NT2/D1 (cell line): ENCODE measurements around the gene ACBD3.
"Not testable (repeated sequence)": the region's sequence is repeated elsewhere in the genome, so short reads cannot be mapped to it uniquely, and the experiment has no call there.

Experiments used
- DNase-seq: peaks from one replicate; pipeline ENCODE4 v3.0.0-alpha.2; 2011; ENCODE audit warnings: low read depth, low spot score
- H3K27me3 ChIP-seq: 2 replicates; pipeline ENCODE4 v1.6.0; 2011; ENCODE audit warnings: mild to moderate bottlenecking; ENCODE audit not compliant: insufficient read length, insufficient read depth
- H3K36me3 ChIP-seq: 2 replicates; pipeline ENCODE4 v1.6.1; 2011; ENCODE audit warnings: mild to moderate bottlenecking, low read length, mixed read lengths; ENCODE audit not compliant: insufficient read depth, insufficient read length
- H3K4me1 ChIP-seq: 2 replicates; pipeline ENCODE4 v1.5.1; 2011; ENCODE audit not compliant: insufficient read depth, insufficient read length
- H3K4me3 ChIP-seq: 2 replicates; pipeline ENCODE4 v1.5.1; 2011; ENCODE audit warnings: low read depth; ENCODE audit not compliant: insufficient read length
- H3K9ac ChIP-seq: 2 replicates; pipeline ENCODE4 v1.6.0; 2011; ENCODE audit warnings: low read depth; ENCODE audit not compliant: insufficient read length
- H3K9me3 ChIP-seq: 2 replicates; pipeline ENCODE4 v1.5.1; 2011; ENCODE audit warnings: mild to moderate bottlenecking, low read length; ENCODE audit not compliant: insufficient read depth
- SUZ12 ChIP-seq: IDR thresholded peaks from 2 replicates; pipeline ENCODE4 v1.6.1; 2011; ENCODE audit not compliant: insufficient read length, insufficient read depth; ENCODE audit errors: extremely low read depth
- YY1 ChIP-seq: IDR thresholded peaks from 2 replicates; pipeline ENCODE4 v1.6.1; 2011; ENCODE audit not compliant: insufficient read length, insufficient read depth
- ZNF274 ChIP-seq: IDR thresholded peaks from 2 replicates; pipeline ENCODE4 v1.6.1; 2011; ENCODE audit warnings: mild to moderate bottlenecking, low read depth, low read length

Gene ACBD3

DNA sequence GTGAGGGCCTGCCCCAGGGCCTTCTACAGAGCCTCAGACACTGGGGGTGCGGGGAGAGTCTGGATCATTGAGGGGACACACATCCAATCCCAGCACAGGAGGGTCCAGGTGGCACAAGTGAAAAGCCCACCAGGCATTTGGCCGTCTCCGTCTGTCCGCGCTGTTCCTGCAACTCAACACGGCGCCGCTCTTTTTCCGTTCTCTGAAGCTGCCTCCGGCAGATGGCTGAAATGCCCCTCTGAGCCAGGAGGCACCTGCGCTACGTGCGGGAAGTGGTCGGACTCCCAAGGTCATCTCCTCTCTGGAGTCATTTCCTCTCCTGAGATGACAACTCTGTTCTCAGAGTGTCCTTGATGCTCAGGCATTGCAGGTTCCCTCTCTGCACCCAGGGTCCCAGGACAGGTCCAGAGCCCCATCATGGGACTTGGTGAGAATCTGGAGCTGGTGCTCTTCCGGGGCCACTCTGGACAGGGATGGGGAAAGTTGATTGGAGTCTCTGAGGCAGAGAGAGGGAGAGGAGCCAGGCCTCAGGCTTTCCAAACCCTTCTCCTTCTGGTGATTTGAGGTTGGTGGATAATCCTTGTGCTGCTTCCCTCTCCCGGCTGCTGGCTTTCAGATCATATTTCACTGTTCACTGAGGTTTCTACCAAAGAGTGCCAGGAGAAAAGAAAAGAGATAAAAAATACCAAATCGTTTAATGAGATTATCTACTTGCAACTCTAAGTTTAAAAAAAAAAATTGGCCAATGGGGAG, 22.9 kb upstream of the ACBD3 start:
- H3K27me3 ChIP-seq = no peaks in the 10 kb centered on the region
- TF ChIP-seq SUZ12 (no peak), ZNF274 (no peak), YY1 (no peak)
- H3K4me3 ChIP-seq = no peak overlapping the region
- H3K9ac ChIP-seq = no peak overlapping the region
- DNase-seq = no peak
- no peaks in the 10 kb centered on the region for H3K9me3 ChIP-seq
- H3K4me1 ChIP-seq = peaks cover 17% of the 10 kb centered on the region
- no peaks in the 10 kb centered on the region for H3K36me3 ChIP-seq

DNA sequence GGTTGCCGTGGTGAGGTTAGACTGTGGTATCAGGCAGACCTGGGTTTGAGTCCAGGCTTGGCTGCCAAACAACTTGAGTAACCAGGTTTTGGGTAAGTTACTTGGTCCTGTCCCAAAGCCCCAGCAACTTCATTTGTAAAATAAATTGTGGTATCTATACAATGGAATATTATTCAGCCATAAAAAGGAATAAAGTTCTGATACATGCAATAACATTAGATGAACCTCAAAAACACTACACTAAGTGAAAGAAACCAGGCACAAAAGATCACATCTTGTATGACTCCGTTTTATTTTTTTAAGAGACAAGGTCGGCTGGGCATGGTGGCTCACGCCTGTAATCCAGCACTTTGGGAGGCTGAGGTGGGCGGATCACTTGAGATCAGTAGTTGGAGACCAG, 20.5 kb upstream of the ACBD3 start:
- peaks cover 10% of the 10 kb centered on the region for H3K4me1 ChIP-seq
- DNase-seq = no peak
- no peak overlapping the region for H3K9ac ChIP-seq
- H3K27me3 ChIP-seq = no peaks in the 10 kb centered on the region
- no peaks in the 10 kb centered on the region for H3K36me3 ChIP-seq
- no peaks in the 10 kb centered on the region for H3K9me3 ChIP-seq
- TF ChIP-seq SUZ12 = no peak
- no peak for TF ChIP-seq ZNF274
- no peak for TF ChIP-seq YY1
- no peak overlapping the region for H3K4me3 ChIP-seq

DNA sequence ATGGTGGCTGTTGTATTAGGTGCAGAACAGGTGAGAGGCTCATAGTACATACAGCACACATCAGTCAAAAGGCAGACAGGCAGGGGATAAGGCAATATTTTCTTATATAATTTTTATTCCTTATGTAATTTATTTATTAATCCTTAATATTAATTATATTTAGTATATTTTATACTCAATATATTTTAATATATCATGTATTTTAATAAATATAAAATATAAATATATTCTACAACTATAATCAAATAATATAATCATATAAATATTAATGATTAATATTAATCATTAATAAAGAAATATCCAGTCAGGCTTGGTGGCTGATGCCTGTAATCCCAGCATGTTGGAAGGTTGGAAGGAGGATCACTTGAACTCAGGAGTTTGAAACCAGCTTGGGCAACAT, 17.7 kb upstream of the ACBD3 start:
- Histone ChIP-seq H3K27me3 (no peaks in the 10 kb centered on the region), H3K4me1 (no peaks in the 10 kb centered on the region), H3K4me3 (no peak overlapping the region), H3K9ac (no peak overlapping the region), H3K9me3 (no peaks in the 10 kb centered on the region), H3K36me3 (no peaks in the 10 kb centered on the region)
- no peak for DNase-seq
- TF ChIP-seq ZNF274 (no peak), YY1 (no peak)

DNA sequence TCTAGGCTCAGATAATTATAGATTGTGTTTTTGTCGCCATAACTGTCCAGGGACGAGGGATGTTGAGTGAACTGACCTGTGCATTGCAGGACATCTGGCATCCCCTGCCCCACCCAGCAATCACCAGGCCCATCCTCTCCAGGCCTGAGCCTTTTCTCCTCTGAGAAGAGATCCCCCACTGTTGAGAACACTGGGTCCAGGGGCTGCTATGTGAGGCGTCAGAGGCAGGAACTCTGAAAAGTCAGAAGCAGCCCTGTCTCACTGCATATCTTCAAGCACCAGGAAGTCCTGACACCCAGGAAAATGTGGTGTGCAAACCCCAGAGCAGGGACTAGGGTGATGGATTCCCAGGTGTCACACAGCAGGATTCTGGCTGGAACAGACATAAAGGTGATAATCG, 17.1 kb upstream of the ACBD3 start:
- TF ChIP-seq ZNF274 (no peak), SUZ12 (no peak), YY1 (no peak)
- H3K4me3 ChIP-seq = no peak overlapping the region
- H3K36me3 ChIP-seq = no peaks in the 10 kb centered on the region
- no peaks in the 10 kb centered on the region for H3K27me3 ChIP-seq
- no peaks in the 10 kb centered on the region for H3K9me3 ChIP-seq
- H3K9ac ChIP-seq = no peak overlapping the region
- no peaks in the 10 kb centered on the region for H3K4me1 ChIP-seq
- DNase-seq = no peak

DNA sequence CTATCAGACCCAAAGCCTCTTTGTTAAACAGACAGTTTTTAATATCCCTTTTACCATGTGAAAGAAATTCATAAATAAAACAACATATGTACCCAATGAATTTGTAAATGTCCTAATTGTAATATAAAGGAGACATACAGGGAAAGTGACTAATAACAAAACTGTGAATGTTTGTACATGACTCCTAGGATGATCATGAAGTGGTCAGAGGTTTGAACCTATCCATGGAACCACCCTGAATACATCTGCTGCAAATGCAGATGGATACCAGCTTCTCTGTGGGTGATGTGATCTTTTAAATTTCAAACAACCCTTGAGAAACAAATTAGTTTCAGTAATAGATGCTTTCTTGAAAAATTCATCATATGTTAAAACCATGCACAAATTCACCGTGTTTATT, 16.7 kb upstream of the ACBD3 start:
- Histone ChIP-seq H3K36me3 (no peaks in the 10 kb centered on the region), H3K4me3 (no peak overlapping the region), H3K4me1 (no peaks in the 10 kb centered on the region), H3K9me3 (no peaks in the 10 kb centered on the region), H3K9ac (no peak overlapping the region), H3K27me3 (no peaks in the 10 kb centered on the region)
- TF ChIP-seq SUZ12 (no peak), ZNF274 (no peak), YY1 (no peak)
- DNase-seq = no peak

DNA sequence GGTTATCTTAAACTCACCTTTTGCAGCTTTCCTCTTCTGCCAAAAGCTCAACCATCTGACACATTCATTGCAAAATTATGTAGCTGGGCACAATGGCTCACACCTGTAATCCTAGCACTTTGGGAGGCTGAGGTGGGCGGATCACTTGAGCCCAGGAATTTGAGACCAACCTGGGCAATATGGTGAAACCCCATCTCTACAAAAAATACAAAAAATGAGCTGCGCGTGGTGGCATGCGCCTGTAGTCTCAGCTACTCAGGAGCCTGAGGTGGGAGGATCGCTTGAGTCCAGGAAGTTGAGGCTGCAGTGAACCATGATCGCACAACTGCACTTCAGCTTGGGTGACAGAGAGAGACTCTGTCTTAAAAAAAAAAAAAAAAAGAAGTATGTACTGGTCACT, 16.1 kb upstream of the ACBD3 start:
- not testable (repeated sequence) for DNase-seq, H3K4me1 ChIP-seq, H3K27me3 ChIP-seq, H3K4me3 ChIP-seq, H3K9me3 ChIP-seq, H3K9ac ChIP-seq, H3K36me3 ChIP-seq

DNA sequence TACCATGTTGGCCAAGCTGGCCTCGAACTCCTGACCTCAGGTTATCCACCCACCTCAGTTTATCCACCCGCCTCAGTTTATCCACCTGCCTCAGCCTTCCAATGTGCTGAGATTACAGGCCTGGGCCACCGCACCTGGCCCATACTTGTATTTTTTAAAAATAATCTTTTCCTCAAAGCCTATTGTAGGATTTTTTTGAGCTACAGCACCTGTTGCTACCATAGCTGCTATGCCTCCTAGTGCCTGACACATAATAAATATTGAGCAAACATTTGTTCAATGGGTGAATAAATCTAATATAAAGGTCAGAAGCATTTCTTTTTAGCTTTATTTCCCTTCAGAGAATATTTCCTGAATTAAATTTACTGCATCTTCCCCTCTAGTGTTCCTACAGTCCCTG, 15.7 kb upstream of the ACBD3 start:
- Histone ChIP-seq H3K4me3 (no peak overlapping the region), H3K36me3 (no peaks in the 10 kb centered on the region), H3K9ac (no peak overlapping the region), H3K4me1 (no peaks in the 10 kb centered on the region), H3K27me3 (no peaks in the 10 kb centered on the region), H3K9me3 (no peaks in the 10 kb centered on the region)
- no peak for TF ChIP-seq YY1
- no peak for TF ChIP-seq ZNF274
- TF ChIP-seq SUZ12 = no peak
- no peak for DNase-seq

DNA sequence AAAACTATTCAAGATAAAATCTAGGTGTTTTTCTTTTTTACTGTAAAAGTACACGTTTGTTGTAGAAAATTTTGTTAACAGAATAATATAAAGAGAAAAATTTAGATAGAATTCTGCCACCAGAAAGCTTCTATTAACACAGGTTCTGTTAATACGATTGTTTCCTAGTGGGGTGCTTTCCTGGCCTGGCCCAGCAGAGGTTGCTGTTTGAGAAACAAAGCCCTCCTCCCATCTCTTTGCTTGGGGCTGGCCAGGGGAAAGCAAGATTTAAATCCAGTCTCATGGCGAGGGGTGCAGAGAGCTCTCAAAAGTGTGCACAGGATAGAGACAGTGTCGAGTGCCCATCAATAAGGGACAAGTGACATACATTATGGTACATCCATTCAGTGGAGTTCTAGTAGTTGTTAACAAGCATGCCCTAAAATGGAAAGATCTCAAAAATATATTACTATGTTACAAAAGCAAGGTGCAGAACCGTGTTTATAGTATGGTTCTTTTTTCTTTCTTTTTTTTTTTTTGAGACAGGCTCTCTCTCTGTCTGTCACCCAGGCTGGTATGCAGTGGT, 14.6 kb upstream of the ACBD3 start:
- no peak for DNase-seq
- TF ChIP-seq SUZ12 = no peak
- no peak for TF ChIP-seq ZNF274
- TF ChIP-seq YY1 = no peak
- no peak overlapping the region for H3K9ac ChIP-seq
- H3K27me3 ChIP-seq = no peaks in the 10 kb centered on the region
- H3K4me3 ChIP-seq = no peak overlapping the region
- no peaks in the 10 kb centered on the region for H3K36me3 ChIP-seq
- no peaks in the 10 kb centered on the region for H3K9me3 ChIP-seq
- no peaks in the 10 kb centered on the region for H3K4me1 ChIP-seq
